Brain microvascular endothelial cell (primary cell): Measurements from ENCODE around the gene CD4.
A peak's percentile ranks its signal among the peaks of the same experiment; 100 is the strongest.

Experiments
- DNase-seq: peaks from one replicate; pipeline ENCODE4 v3.0.0-alpha.2; 2020
- H3K27ac ChIP-seq: fragments of 250-450 bp; sonication (Bioruptor Pico); 2 replicates; pipeline ENCODE4 v1.5.1; 2020; ENCODE audit warnings: mild to moderate bottlenecking, moderate library complexity
- H3K27me3 ChIP-seq: fragments of 250-450 bp; sonication (Bioruptor Pico); replicated peaks from 2 replicates; pipeline ENCODE4 v1.5.1; 2020; ENCODE audit warnings: mild to moderate bottlenecking
- H3K36me3 ChIP-seq: fragments of 250-450 bp; sonication (Bioruptor Pico); replicated peaks from 2 replicates; pipeline ENCODE4 v1.5.1; 2020; ENCODE audit warnings: mild to moderate bottlenecking
- H3K4me3 ChIP-seq: 2 replicates; pipeline ENCODE4 v1.5.1; 2011; ENCODE audit warnings: low read depth, mild to moderate bottlenecking, control low read depth, low read length, moderate library complexity
- CTCF ChIP-seq: IDR thresholded peaks from 2 replicates; pipeline ENCODE4 v1.5.1; 2011; ENCODE audit warnings: low read depth, mild to moderate bottlenecking, moderate library complexity, low read length, control low read depth, inconsistent platforms; ENCODE audit errors: missing control alignments
- in situ Hi-C: cut with HindIII; loops from 2 replicates; pipeline ENCODE4 v1.10.0; 2017; ENCODE audit warnings: low sequenced_read_pairs, low pct_ligation_motif_present

Gene CD4

DNA sequence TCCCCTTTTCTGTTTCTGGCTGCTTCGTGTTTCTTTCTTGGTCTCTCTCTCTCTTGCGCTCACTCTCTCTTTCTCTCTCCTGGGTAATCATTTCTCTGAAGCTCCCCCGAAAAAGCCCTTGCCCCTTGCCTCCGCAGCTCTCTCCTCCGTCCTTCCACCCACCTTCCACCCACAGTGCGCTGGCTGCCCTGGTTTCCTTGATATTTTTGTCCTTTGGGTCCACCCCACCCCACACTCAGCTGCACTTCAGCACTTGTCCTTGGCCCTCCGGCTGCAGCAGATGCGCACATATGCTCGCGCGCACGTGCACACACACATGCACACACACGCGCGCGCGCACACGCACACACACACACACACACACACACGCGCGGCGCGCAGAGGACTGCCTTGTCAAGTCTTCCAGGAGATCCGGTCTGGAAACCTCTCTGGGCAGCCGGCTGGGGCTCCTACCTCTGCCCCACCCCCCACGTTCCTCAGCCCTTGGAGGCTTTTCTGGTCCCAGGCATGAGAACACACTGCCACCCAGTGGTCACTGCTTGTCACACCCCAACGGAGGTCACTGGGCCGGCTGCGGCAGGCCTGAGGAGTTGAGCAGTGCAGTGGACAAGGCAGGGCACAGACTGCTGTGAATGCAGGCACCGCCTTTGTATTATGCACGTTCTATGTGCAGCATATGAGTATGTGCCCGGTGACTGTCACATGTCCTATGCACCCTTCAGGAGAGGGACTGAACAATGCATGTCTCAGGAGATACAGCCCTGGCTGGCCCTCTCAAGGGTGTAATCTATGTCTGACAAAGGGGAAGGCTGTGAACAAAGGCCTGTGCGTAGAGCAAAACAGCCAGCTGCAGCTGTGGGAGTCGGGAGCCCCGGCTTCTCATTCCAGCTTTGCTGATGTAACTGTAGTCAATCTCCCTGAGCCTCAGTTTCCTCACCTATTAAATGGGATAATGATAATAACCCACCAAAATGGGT is 10.5 kb upstream of the CD4 start:
- peak; percentile 97 for TF ChIP-seq CTCF
- in situ Hi-C loops = no loop called here
- DNase-seq = peak; percentile 87

GRCh38 chr12:6779708-6780432 is 9.5 kb upstream of the CD4 start:
- DNase-seq = no peak
- in situ Hi-C loops = no loop called here
- no peak for TF ChIP-seq CTCF
- Histone ChIP-seq H3K27ac (no peak overlapping the region), H3K27me3 (no peaks in the 10 kb centered on the region), H3K36me3 (no peaks in the 10 kb centered on the region), H3K4me3 (no peak overlapping the region)

More for the DNA sequence above, 10.5 kb upstream of the CD4 start:
- Histone ChIP-seq H3K36me3 (no peaks in the 10 kb centered on the region), H3K27ac (no peak overlapping the region), H3K4me3 (peak overlapping the region; percentile 50), H3K27me3 (no peaks in the 10 kb centered on the region)

DNA sequence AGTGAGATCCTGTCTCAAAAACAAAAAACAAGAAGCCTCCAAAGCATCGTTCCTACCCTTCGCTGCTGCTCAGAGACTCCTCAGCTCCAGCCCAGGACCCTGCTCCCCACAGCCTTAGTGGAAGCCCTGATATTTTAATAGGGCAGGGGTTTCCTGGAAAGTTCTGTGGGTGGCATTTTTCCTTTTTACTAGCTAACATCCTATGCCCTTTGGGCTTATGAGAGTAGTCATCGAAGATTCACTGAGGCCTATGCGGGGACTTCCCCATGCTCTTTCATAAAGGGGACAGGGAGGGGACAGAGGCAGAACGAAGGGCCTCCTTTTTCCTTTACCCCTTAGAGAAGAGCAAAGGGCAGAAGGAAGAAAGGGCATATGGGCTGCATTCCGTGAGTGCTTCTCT is 8.8 kb upstream of the CD4 start:
- no peak overlapping the region for H3K4me3 ChIP-seq
- no peaks in the 10 kb centered on the region for H3K27me3 ChIP-seq
- no peak for TF ChIP-seq CTCF
- in situ Hi-C loops = no loop called here
- H3K36me3 ChIP-seq = no peaks in the 10 kb centered on the region
- no peak for DNase-seq
- H3K27ac ChIP-seq = no peak overlapping the region

DNA sequence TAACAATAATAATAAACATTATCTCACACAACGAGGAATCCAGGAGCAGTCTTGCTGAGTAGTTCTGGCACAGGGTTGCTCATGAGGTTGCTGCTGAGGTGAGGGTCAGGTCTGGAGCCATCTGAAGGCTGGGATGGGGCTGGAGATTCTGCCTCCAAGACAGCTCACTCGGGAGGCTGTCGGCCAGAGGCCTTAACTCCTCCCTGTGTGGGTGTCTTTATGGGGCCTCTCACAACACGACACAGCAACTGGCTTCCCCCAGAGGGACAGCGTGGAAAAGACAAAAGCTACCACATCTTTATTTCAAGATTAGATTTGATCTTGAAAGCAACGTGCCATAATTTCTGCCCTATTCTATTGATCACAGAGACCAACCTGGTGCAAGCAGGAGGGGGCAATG is 7.2 kb upstream of the CD4 start:
- no peak for DNase-seq
- no peaks in the 10 kb centered on the region for H3K36me3 ChIP-seq
- no peak for TF ChIP-seq CTCF
- in situ Hi-C loops = no loop called here
- no peak overlapping the region for H3K4me3 ChIP-seq
- H3K27ac ChIP-seq = no peak overlapping the region
- H3K27me3 ChIP-seq = no peaks in the 10 kb centered on the region

GRCh38 chr12:6782850-6783566 is 6.3 kb upstream of the CD4 start:
- H3K27me3 ChIP-seq = no peaks in the 10 kb centered on the region
- no peak overlapping the region for H3K4me3 ChIP-seq
- DNase-seq = no peak
- in situ Hi-C loops = no loop called here
- no peak for TF ChIP-seq CTCF
- no peak overlapping the region for H3K27ac ChIP-seq
- H3K36me3 ChIP-seq = no peaks in the 10 kb centered on the region
